Measurements from ENCODE around the gene GLB1L.

The GLB1L gene

DNA sequence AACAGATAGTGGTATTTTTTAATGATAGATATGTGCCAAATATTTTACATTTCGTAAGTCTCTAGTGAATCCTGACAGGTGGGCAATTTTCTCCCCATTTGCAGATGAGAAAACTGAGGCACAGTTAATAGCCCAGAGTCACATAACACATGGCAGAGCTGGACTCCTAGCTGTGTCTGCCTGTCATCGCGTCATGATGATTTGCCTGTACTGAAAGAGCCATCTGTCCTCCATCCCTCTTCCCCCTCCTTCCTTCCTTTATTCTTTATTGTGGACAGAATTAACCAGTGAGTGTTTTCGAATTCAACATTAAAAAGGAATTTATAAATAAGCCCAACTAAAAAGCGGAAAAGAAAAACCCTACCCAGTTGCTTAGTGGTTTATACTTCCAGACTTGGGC lies 37.1 kb upstream of the GLB1L start:
- H3K4me3 ChIP-seq (ENCODE audit: low read depth, low read length) = no peak overlapping the region
- no peak for DNase-seq (ENCODE audit: low read depth)

GRCh38 chr2:219281588-219281987 lies 36.3 kb upstream of the GLB1L start:
- no peak overlapping the region for H3K4me3 ChIP-seq (ENCODE audit: low read depth, low read length)
- DNase-seq (ENCODE audit: low read depth) = no peak

DNA sequence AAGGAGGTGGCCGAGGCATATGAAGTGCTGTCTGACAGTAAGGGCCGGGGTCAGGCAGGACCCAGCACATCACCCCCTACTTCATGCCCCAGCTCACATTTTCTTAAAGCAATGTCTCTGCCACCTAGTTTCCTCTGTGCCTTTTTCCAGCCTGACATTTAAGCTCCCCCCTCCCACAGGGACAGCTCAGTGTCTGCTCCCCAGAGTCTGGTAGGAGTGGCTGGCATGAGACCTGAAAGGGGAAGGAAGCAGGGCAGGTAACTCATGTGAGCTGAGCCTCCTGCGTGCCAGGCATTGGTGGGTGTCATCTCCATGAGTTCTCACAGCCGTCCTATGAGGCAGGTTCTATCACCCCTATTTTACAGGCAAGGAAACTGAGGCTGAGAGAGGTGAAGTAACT lies 35.4 kb upstream of the GLB1L start:
- DNase-seq (ENCODE audit: low read depth) = no peak
- H3K4me3 ChIP-seq (ENCODE audit: low read depth, low read length) = peak overlapping the region; percentile 59

DNA sequence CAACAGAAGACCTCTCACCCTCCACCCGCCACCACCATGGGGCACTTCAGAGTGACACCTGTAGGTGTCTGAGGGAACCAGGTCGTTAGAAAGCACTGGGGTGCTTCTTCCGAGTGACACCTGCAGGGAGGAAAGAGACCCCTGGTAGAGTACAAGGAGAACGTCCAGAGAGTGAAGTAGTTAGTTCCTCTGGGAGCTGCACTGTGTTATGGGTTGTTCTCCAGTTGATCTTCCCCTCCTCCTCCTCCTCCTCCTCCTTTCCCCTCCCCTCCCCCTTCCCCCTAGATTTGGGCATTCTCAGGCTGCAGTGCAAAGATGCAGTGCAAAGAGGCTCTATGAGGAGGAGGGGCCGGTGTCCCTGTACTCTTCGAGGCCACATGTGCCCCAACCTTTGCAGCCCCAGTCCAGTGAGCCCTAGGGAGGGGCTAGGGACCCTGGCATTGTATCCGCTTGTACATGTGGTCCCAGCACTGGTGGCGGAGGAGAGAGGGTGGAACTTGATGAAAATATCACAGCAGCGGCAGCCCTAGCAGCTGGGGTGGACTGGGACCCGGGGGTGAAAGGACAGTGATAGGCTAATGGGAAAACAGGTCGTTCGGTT lies 34.8 kb upstream of the GLB1L start:
- H3K4me3 ChIP-seq (ENCODE audit: low read depth, low read length) = peak overlapping the region; percentile 59
- no peak for DNase-seq (ENCODE audit: low read depth)

- DNase-seq (ENCODE audit: low read depth) = peak; percentile 99
- peak within 1 kb of the TSS; percentile 59 for H3K4me3 ChIP-seq (ENCODE audit: low read depth, low read length)
Observed at GRCh38 chr2:219279151-219279915, 34.1 kb upstream of the GLB1L start, which contains the start of gene DNAJB2. Gene DNAJB2 (plus strand): TSS chr2:219279366. CDS start chr2:219279834, 468 bp downstream.

- H3K4me3 ChIP-seq (ENCODE audit: low read depth, low read length) = peak overlapping the region; percentile 30
- DNase-seq (ENCODE audit: low read depth) = no peak
Observed at GRCh38 chr2:219278655-219279150, 33.5 kb upstream of the GLB1L start.

DNA sequence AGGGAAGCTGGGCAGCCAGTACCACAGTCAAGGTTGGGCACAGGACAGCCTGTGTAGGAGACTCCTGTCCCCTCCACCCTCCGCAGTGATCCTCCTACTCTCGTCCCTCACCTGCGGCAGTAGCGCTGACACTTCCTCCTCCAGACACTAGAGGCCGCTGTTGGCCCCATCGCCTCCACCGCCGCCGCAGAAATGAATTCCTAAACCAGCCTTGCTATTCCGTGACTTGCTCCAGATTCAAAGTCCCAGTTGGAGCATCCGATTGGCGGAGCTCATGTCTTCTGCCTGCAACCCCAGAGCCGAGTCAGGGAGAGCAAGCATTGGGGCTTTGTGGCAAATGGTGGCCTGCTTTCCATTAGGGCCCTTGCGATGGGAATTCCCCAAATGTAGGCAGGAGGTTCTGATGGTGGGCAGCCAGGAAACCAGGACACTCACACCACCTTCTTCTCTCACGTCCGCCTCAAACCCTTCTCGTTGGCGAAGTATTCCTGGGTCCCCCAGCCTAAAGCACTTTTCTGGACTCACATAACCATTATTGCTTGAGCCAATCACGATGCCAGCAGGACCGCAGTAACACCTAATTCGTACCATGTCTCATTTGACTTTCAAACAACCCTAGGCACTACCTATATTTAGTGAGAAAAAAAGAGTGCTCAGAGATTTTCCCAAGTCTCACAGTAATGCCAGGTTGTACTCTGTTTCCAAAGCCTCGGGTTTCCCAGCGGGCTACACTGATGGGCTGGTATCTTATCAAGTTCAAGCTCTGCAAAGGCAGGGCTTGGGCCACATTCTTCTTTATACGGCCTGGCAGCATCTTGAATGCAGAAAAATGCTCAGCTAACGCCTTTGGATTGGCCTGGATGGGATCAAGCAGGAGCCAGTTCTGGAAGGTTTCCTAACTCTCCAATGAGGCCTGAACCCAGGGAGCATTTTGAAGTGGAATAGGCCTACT lies 32.7 kb upstream of the GLB1L start:
- H3K4me3 ChIP-seq (ENCODE audit: low read depth, low read length) = no peak overlapping the region

DNA sequence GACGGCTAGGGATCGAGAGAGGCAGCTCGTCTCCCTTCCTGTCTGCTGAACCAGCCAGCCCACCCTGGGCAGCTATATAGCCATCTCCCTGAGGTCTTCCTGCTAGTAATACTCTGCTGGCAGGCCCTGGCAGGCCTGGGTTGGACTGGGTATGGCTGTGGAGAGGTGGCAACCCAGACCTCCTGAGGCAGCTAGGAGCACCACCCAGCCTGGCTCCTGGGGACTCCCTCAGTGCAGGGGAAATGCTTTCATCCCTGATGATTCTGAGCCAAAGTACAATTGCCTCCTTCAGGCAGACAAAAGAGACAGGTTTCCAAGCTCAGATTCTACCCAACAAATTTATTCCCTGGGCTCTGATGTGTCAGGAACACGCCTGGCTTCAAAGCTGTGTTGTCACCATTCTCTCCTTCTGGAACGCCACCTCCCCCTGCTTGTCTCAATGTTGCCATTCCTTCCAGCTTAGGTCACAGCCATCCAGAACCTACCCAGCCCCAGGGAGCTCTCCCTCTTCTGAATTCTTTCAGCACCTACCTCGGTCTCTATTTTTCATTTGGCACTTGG lies 29.2 kb upstream of the GLB1L start:
- H3K4me3 ChIP-seq (ENCODE audit: low read depth, low read length) = no peak overlapping the region
- peak; percentile 52 for DNase-seq (ENCODE audit: low read depth)

More for the DNA sequence above, 32.7 kb upstream of the GLB1L start:
- DNase-seq (ENCODE audit: low read depth) = no peak

DNA sequence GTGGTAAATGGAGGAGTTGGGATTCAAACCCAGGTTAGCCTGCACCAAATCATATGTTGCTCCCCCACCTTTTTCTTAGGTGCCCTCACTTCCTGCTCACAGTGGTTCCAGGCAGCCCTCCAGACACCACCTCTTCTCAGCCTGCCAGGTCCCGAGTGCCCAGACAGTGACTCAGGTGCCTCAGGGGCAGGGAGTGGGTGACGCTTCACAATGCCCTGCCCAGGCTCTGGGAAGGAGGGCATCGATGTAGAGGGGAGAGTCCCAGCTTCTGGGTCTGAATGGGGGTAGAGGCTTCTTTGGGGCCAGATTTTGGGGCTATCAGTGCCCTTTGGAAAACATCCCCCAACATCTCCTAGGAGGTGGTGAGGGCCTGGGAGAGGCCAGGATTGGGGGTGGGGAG lies 28.7 kb upstream of the GLB1L start:
- H3K4me3 ChIP-seq (ENCODE audit: low read depth, low read length) = no peak overlapping the region
- no peak for DNase-seq (ENCODE audit: low read depth)

GRCh38 chr2:219272995-219273394 lies 27.8 kb upstream of the GLB1L start:
- no peak for DNase-seq (ENCODE audit: low read depth)
- H3K4me3 ChIP-seq (ENCODE audit: low read depth, low read length) = no peak overlapping the region

DNA sequence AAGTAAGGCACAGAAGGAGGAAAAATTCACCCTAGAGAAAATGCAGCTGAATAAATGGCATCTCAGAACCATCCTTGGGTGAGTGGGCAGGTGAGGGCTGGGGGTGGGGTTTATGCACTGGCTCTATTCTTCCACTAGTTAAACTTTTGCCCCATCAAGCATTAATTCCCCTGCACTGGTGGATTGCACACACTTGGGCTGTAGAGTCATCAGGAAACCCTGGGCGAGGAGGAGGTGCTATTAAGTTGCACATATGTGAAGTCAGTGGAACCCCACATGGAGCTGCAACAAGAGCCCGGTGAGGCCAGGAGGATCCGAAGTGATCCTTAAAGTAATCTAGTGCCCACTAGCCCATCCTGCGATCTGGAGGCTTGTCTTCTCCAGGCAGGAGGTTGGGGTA lies 27.1 kb upstream of the GLB1L start:
- H3K4me3 ChIP-seq (ENCODE audit: low read depth, low read length) = no peak overlapping the region
- DNase-seq (ENCODE audit: low read depth) = no peak

DNA sequence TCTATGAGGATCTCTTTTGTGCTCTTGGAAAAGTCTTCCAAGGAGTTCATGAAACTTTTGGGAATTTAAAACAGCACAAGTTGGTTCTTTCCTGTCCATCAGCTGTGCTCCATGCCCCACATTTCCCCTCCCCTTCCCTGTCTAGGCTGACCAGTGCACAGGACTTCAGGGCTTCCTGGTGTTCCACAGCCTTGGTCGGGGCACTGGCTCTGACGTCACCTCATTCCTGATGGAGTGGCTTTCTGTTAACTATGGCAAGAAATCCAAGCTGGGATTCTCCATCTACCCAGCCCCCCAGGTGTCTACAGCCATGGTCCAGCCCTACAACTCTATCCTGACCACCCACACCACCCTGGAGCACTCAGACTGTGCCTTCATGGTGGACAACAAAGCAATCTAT lies 25.8 kb upstream of the GLB1L start:
- H3K4me3 ChIP-seq (ENCODE audit: low read depth, low read length) = no peak overlapping the region
- DNase-seq (ENCODE audit: low read depth) = no peak

DNA sequence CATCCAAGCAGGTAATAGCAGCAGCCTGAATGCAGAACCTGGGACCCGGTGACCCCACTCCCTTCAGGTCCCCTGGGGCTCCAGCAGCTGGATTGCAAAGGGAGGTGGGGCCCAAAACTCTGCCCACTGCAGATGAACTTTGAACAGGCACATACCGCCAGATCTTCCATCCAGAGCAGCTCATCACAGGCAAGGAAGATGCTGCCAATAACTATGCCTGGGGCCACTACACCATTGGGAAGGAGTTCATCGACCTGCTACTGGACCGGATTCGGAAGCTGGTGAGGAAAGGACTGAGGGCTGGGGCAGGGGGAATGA lies 24.8 kb upstream of the GLB1L start:
- DNase-seq (ENCODE audit: low read depth) = no peak
- no peak overlapping the region for H3K4me3 ChIP-seq (ENCODE audit: low read depth, low read length)

- no peak for DNase-seq (ENCODE audit: low read depth)
- no peak overlapping the region for H3K4me3 ChIP-seq (ENCODE audit: low read depth, low read length)
Observed at GRCh38 chr2:219269362-219270054, 24.3 kb upstream of the GLB1L start.

DNA sequence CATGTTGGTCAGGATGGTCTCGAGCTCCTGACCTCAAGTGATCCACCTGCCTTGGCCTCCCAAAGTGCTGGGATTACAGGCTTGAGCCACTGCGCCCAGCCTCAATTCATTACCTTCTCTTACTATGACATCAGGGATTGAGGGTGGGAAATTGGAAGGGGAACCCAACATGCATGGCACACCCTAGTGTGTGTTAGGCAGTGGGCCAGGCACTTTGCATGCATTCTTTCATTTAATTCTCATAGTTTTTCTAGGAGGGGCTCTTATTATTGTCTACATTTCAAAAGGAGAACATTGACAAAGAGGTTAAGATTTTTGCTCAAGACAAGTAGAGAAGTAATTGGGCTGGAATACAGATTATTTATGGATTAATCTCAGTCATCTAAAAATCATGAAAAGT lies 23.1 kb upstream of the GLB1L start:
- H3K4me3 ChIP-seq (ENCODE audit: low read depth, low read length) = no peak overlapping the region
- DNase-seq (ENCODE audit: low read depth) = no peak

- no peak for DNase-seq (ENCODE audit: low read depth)
Observed at GRCh38 chr2:219266886-219267285, 21.6 kb upstream of the GLB1L start.

GRCh38 chr2:219266232-219266631 lies 21.0 kb upstream of the GLB1L start:
- no peak overlapping the region for H3K4me3 ChIP-seq (ENCODE audit: low read depth, low read length)
- DNase-seq (ENCODE audit: low read depth) = no peak

More at GRCh38 chr2:219266886-219267285, 21.6 kb upstream of the GLB1L start:
- no peak overlapping the region for H3K4me3 ChIP-seq (ENCODE audit: low read depth, low read length)

GRCh38 chr2:219261024-219261855 lies 16.0 kb upstream of the GLB1L start:
- H3K4me3 ChIP-seq (ENCODE audit: low read depth, low read length) = no peak overlapping the region
- DNase-seq (ENCODE audit: low read depth) = no peak
